ENCODE results near the gene COL23A1.

COL23A1 gene

DNA sequence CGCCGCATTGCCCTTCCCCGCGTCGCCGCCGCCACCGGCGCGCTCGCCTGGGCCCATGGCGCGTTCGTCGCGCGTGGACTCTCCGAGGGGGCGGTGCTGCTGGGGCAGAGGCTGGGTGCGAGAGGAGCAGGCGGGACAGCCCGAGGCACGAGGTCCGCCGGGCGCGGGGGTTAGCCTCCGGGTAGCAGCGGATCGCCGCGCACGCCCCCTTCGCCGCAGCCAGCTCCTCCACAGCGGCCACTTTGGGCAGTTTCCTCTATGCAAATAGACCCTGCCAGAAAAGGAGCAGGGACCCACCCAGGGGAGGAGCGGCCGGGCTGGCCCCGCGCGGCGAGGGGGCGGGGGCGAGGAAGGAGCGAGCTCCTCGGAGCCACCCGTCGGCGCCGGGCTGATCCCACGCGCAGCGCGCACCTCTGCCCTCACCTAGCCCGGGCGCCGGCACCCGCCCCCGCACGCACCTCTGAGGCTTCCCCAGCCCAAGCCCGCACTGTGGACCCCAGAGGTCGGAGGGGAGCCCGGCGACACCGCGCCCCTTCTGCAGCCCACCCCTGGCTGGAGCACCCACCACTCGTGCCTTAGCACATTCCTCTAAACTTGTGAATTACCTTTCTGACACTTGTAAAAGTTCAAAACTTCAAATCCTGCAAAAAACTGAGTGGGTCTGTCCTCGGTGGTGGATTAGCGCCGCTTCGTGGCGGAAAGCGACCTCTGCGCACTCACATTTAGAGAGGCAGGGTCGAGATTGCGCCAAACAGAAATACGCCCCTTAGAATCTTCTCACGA lies at the start of gene COL23A1:
Gene COL23A1 (minus strand): TSS at position 253 of the 783 bp plus-strand sequence.
- peak; percentile 80 for DNase-seq (ENCODE audit: low read depth)
- TF ChIP-seq, protein P1, sequence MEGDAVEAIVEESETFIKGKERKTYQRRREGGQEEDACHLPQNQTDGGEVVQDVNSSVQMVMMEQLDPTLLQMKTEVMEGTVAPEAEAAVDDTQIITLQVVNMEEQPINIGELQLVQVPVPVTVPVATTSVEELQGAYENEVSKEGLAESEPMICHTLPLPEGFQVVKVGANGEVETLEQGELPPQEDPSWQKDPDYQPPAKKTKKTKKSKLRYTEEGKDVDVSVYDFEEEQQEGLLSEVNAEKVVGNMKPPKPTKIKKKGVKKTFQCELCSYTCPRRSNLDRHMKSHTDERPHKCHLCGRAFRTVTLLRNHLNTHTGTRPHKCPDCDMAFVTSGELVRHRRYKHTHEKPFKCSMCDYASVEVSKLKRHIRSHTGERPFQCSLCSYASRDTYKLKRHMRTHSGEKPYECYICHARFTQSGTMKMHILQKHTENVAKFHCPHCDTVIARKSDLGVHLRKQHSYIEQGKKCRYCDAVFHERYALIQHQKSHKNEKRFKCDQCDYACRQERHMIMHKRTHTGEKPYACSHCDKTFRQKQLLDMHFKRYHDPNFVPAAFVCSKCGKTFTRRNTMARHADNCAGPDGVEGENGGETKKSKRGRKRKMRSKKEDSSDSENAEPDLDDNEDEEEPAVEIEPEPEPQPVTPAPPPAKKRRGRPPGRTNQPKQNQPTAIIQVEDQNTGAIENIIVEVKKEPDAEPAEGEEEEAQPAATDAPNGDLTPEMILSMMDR (conservative IDR thresholded peaks at IDR 0.05; ENCODE audit: low read depth, low read length), result peak; percentile 90

GRCh38 chr5:178637356-178638074 lies 47.3 kb upstream of the COL23A1 start:
- no peak for DNase-seq (ENCODE audit: low read depth)
- TF ChIP-seq, protein P1 (conservative IDR thresholded peaks at IDR 0.05; ENCODE audit: low read depth, low read length), result no peak
- H3K4me3 ChIP-seq (ENCODE audit: low read depth, low read length), result no peak overlapping the region

More for the DNA sequence above, at the start of gene COL23A1:
- peak within 1 kb of the TSS; percentile 50 for H3K4me3 ChIP-seq (ENCODE audit: low read depth, low read length)

- DNase-seq (ENCODE audit: low read depth), result no peak
- no peak overlapping the region for H3K4me3 ChIP-seq (ENCODE audit: low read depth, low read length)
- TF ChIP-seq, protein P1 (conservative IDR thresholded peaks at IDR 0.05; ENCODE audit: low read depth, low read length), result no peak
These were observed 42.1 kb upstream of the COL23A1 start for GRCh38 chr5:178632285-178632684.

DNA sequence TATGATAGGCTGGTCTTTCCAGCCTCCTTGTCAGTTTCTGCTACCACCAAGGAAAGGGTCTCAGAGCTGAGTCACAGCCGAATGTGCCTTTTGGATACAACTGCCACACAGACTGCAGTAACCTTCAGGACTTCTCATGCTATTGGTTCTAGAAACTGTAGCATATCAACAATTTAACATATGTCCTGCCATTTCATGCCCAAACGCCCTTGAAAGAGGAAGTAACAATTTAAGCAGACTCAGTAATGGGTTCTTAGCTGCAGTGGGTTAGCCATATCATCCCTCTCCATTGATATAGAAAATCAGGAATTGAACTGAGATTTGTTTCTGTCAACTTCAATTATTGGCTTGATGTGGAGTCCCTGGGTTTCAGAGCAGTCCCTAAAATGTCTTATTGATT lies 40.8 kb upstream of the COL23A1 start:
- TF ChIP-seq, protein P1 (conservative IDR thresholded peaks at IDR 0.05; ENCODE audit: low read depth, low read length), result no peak
- no peak overlapping the region for H3K4me3 ChIP-seq (ENCODE audit: low read depth, low read length)
- no peak for DNase-seq (ENCODE audit: low read depth)

GRCh38 chr5:178630475-178630930 lies 40.3 kb upstream of the COL23A1 start:
- H3K4me3 ChIP-seq (ENCODE audit: low read depth, low read length), result no peak overlapping the region
- DNase-seq (ENCODE audit: low read depth), result peak; percentile 37
- TF ChIP-seq, protein P1 (conservative IDR thresholded peaks at IDR 0.05; ENCODE audit: low read depth, low read length), result no peak

DNA sequence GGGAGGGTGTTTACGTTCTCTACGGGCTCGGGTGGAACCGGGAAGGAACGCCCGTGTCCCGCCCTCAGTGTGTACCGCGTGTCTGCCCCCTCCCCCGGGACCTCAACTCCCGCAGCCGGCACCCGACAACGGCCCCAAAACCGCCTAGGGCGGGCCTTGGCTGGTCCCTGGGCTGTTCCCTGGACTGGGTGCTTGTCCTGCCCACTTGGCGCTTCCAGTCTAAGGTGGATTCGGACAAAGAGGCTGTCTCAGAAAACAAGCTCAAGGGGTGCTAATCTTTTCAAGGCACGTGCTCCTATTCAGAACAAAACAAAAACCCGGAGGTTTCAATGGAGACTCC lies 37.0 kb upstream of the COL23A1 start:
- TF ChIP-seq, protein P1 (conservative IDR thresholded peaks at IDR 0.05; ENCODE audit: low read depth, low read length), result no peak
- no peak for DNase-seq (ENCODE audit: low read depth)
- peak overlapping the region; percentile 93 for H3K4me3 ChIP-seq (ENCODE audit: low read depth, low read length)
